ENCODE results near the gene FBXL7. TPM values are rescaled to one million over a fixed set of nuclear protein-coding genes. Genes with fewer than 3 reads are reported as not detected.

FBXL7 gene
- total RNA-seq, 2 experiments from 2014 or later = not detected

GRCh38 chr5:15595929-15596328 is 95.9 kb downstream of the FBXL7 start:
- peaks cover 7% of the 10 kb centered on the region for H3K9me3 Mint-ChIP-seq
- no peak overlapping the region for H3K27ac ChIP-seq (ENCODE audit: low read depth in 1 of 2, low read length in 2 of 2)
- H3K36me3 Mint-ChIP-seq (ENCODE audit: low read depth) = no peaks in the 10 kb centered on the region
- intact Hi-C loops (cut with DNase I, micrococcal nuclease) = no loop called here
- no peaks in the 10 kb centered on the region for H3K27me3 ChIP-seq (ENCODE audit: control insufficient read depth in 1 of 2, insufficient read depth in 2 of 2, low read length in 2 of 2)
- TF ChIP-seq CTCF (IDR thresholded peaks at IDR 0.05) = no peak
- no peak overlapping the region for H3K4me3 Mint-ChIP-seq
- H3K27me3 Mint-ChIP-seq = no peaks in the 10 kb centered on the region
- ChIA-PET CTCF (no interaction called here), POLR2A (no interaction called here)
- no peaks in the 10 kb centered on the region for H3K36me3 ChIP-seq (ENCODE audit: insufficient read depth, low read length)
- ATAC-seq (ENCODE audit: poor library complexity) (no peak), DNase-seq (no peak)
- no peak overlapping the region for H3K4me3 ChIP-seq (ENCODE audit: low read length)
- no peaks in the 10 kb centered on the region for H3K4me1 Mint-ChIP-seq (ENCODE audit: low read depth)
- no peaks in the 10 kb centered on the region for H3K4me1 ChIP-seq (ENCODE audit: insufficient read depth, low read length)
- no peak overlapping the region for H3K27ac Mint-ChIP-seq
- no peaks in the 10 kb centered on the region for H3K9me3 ChIP-seq (ENCODE audit: control insufficient read depth in 1 of 2, insufficient read depth in 1 of 2, low read length in 2 of 2)

GRCh38 chr5:15596936-15597335 is 97.0 kb downstream of the FBXL7 start:
- no peak for ATAC-seq (ENCODE audit: poor library complexity)
- ChIA-PET CTCF (no interaction called here), POLR2A (no interaction called here)

GRCh38 chr5:15597804-15598203 is 97.8 kb downstream of the FBXL7 start:
- Histone ChIP-seq H3K4me1 (ENCODE audit: insufficient read depth, low read length) (no peaks in the 10 kb centered on the region), H3K27me3 (ENCODE audit: control insufficient read depth in 1 of 2, insufficient read depth in 2 of 2, low read length in 2 of 2) (no peaks in the 10 kb centered on the region), H3K36me3 (ENCODE audit: insufficient read depth, low read length) (no peaks in the 10 kb centered on the region), H3K4me3 (ENCODE audit: low read length) (no peak overlapping the region), H3K9me3 (ENCODE audit: control insufficient read depth in 1 of 2, insufficient read depth in 1 of 2, low read length in 2 of 2) (no peaks in the 10 kb centered on the region), H3K27ac (ENCODE audit: low read depth in 1 of 2, low read length in 2 of 2) (no peak overlapping the region)
- intact Hi-C loops (cut with DNase I, micrococcal nuclease) = no loop called here
- Mint-ChIP-seq H3K9me3 (peaks cover 7% of the 10 kb centered on the region), H3K4me1 (ENCODE audit: low read depth) (no peaks in the 10 kb centered on the region), H3K36me3 (ENCODE audit: low read depth) (no peaks in the 10 kb centered on the region), H3K27ac (no peak overlapping the region), H3K4me3 (no peak overlapping the region), H3K27me3 (no peaks in the 10 kb centered on the region)
- CTCF ChIA-PET = no interaction called here
- TF ChIP-seq CTCF (IDR thresholded peaks at IDR 0.05) = no peak
- ATAC-seq (ENCODE audit: poor library complexity) (no peak), DNase-seq (no peak)
- POLR2A ChIA-PET = no interaction called here

More at GRCh38 chr5:15596936-15597335, 97.0 kb downstream of the FBXL7 start:
- no peak for DNase-seq
- Mint-ChIP-seq H3K9me3 (peaks cover 7% of the 10 kb centered on the region), H3K27me3 (no peaks in the 10 kb centered on the region), H3K4me1 (ENCODE audit: low read depth) (no peaks in the 10 kb centered on the region), H3K4me3 (no peak overlapping the region), H3K36me3 (ENCODE audit: low read depth) (no peaks in the 10 kb centered on the region), H3K27ac (no peak overlapping the region)
- no peaks in the 10 kb centered on the region for H3K9me3 ChIP-seq (ENCODE audit: control insufficient read depth in 1 of 2, insufficient read depth in 1 of 2, low read length in 2 of 2)
- H3K27ac ChIP-seq (ENCODE audit: low read depth in 1 of 2, low read length in 2 of 2) = no peak overlapping the region
- intact Hi-C loops (cut with DNase I, micrococcal nuclease) = no loop called here
- H3K4me3 ChIP-seq (ENCODE audit: low read length) = no peak overlapping the region
- H3K27me3 ChIP-seq (ENCODE audit: control insufficient read depth in 1 of 2, insufficient read depth in 2 of 2, low read length in 2 of 2) = no peaks in the 10 kb centered on the region
- H3K4me1 ChIP-seq (ENCODE audit: insufficient read depth, low read length) = no peaks in the 10 kb centered on the region
- no peak for TF ChIP-seq CTCF (IDR thresholded peaks at IDR 0.05)
- H3K36me3 ChIP-seq (ENCODE audit: insufficient read depth, low read length) = no peaks in the 10 kb centered on the region
